SK-N-SH (cell line): ENCODE data around the gene PIP5K1B. TPM values are rescaled to one million over a fixed set of nuclear protein-coding genes. Genes with fewer than 3 reads are reported as not detected.

Source experiments
- CTCF ChIA-PET: fragments of 300-600, 350-600 bp; formaldehyde crosslinking; extraction: SDS; loops from one replicate; lab custom pipeline; 2021; lab: Yijun Ruan, JAX
- POLR2A ChIA-PET: fragments of 350-600 bp; sonication (Branson Sonifier 250); formaldehyde crosslinking; extraction: SDS; loops from one replicate; lab custom pipeline; 2020; ENCODE audit warnings: antibody characterized with exemption, inconsistent platforms; lab: Yijun Ruan, JAX
- DNase-seq: peaks from one replicate; pipeline ENCODE4 v3.0.0; 2012
- H2AFZ ChIP-seq: fragments of 200-600 bp; sonication (generic); 2 replicates; pipeline ENCODE4 v1.8.1; 2016; ENCODE audit warnings: antibody characterized with exemption, mild to moderate bottlenecking, low read depth
- H3F3A ChIP-seq: fragments of 200-600 bp; sonication (generic); replicated peaks from 2 replicates; pipeline ENCODE3; 2016; ENCODE audit warnings: antibody characterized with exemption, mild to moderate bottlenecking; ENCODE audit not compliant: insufficient read depth
- H3K27ac ChIP-seq, 2 experiments: fragments of 200-500 bp in 1 of 2; fragments of 200-600 bp in 1 of 2; sonication (Bioruptor generic) in 1 of 2; sonication (generic), shearing (Covaris generic) in 1 of 2; 2 replicates each; pipeline versions ENCODE4 v1.5.1 to v1.6.1; 2014 to 2016; ENCODE audit warnings: low read depth in 2 of 2, inconsistent platforms in 1 of 2, low read length in 1 of 2, mild to moderate bottlenecking in 1 of 2, mixed read lengths in 1 of 2
- H3K27me3 ChIP-seq: fragments of 200-600 bp; sonication (generic), shearing (Covaris generic); 2 replicates; pipeline ENCODE4 v1.6.1; 2016; ENCODE audit warnings: mixed run types; ENCODE audit not compliant: insufficient read depth
- H3K36me3 ChIP-seq, 2 experiments: fragments of 200-500 bp in 1 of 2; fragments of 200-600 bp in 1 of 2; sonication (Bioruptor generic) in 1 of 2; sonication (generic) in 1 of 2; replicated peaks in 1 of 2; 2 replicates each; pipeline versions ENCODE3 to v1.5.1; 2014 to 2016; ENCODE audit warnings: low read length in 1 of 2, mild to moderate bottlenecking in 1 of 2; ENCODE audit not compliant: insufficient read depth in 2 of 2, control insufficient read depth in 1 of 2
- H3K4me1 ChIP-seq, 2 experiments: fragments of 200-500 bp in 1 of 2; fragments of 200-600 bp in 1 of 2; sonication (Bioruptor generic) in 1 of 2; sonication (generic), shearing (Covaris generic) in 1 of 2; 2 replicates each; pipeline versions ENCODE4 v1.5.1 to v1.6.1; 2014 to 2016; ENCODE audit warnings: low read depth in 1 of 2, low read length in 1 of 2, mixed run types in 1 of 2; ENCODE audit not compliant: insufficient read depth in 2 of 2, control insufficient read depth in 1 of 2
- H3K4me2 ChIP-seq: fragments of 200-600 bp; sonication (generic), shearing (Covaris generic); 2 replicates; pipeline ENCODE4 v1.6.1; 2017; ENCODE audit warnings: mixed run types
- H3K4me3 ChIP-seq, 2 experiments: fragments of 200-500 bp in 1 of 2; fragments of 200-600 bp in 1 of 2; sonication (Bioruptor generic) in 1 of 2; sonication (generic), shearing (Covaris generic) in 1 of 2; 2 replicates each; pipeline versions ENCODE4 v1.5.1 to v1.8.1; 2014 to 2016; ENCODE audit warnings: low read depth in 2 of 2, inconsistent platforms in 1 of 2, low read length in 1 of 2, mild to moderate bottlenecking in 1 of 2, mixed read lengths in 1 of 2, moderate library complexity in 1 of 2
- H3K79me2 ChIP-seq: fragments of 200-600 bp; sonication (generic); 2 replicates; pipeline ENCODE4 v1.8.1; 2017; ENCODE audit warnings: mild to moderate bottlenecking; ENCODE audit not compliant: insufficient read depth
- H3K9ac ChIP-seq: fragments of 200-600 bp; sonication (generic); 2 replicates; pipeline ENCODE4 v1.6.1; 2017; ENCODE audit warnings: mixed run types
- H3K9me2 ChIP-seq: fragments of 200-600 bp; sonication (generic); 2 replicates; pipeline ENCODE4 v1.6.1; 2017; ENCODE audit warnings: mixed run types
- H3K9me3 ChIP-seq: fragments of 200-600 bp; sonication (generic); 2 replicates; pipeline ENCODE4 v1.6.1; 2017; ENCODE audit warnings: mixed run types, mild to moderate bottlenecking, moderate library complexity
- H4K20me1 ChIP-seq: fragments of 200-600 bp; sonication (generic); 2 replicates; pipeline ENCODE4 v1.6.1; 2017; ENCODE audit warnings: mild to moderate bottlenecking, mixed run types; ENCODE audit not compliant: insufficient read depth
- EP300 ChIP-seq, 2 experiments: IDR thresholded peaks; 2 replicates each; pipeline versions ENCODE4 v1.4.0 to v1.6.1; 2012; ENCODE audit warnings: borderline replicate concordance in 1 of 2, low read depth in 1 of 2, low read length in 1 of 2
- FOXJ3 ChIP-seq: sonication (generic); formaldehyde crosslinking; IDR thresholded peaks from 2 replicates; pipeline ENCODE4 v1.5.1; 2020; ENCODE audit warnings: mild to moderate bottlenecking, missing genetic modification reagents
- GABPA ChIP-seq: IDR thresholded peaks from 2 replicates; pipeline ENCODE4 v1.4.0; 2012; ENCODE audit warnings: low read depth, mild to moderate bottlenecking
- IRF3 ChIP-seq: fragments of 150-350 bp; IDR thresholded peaks from 2 replicates; pipeline ENCODE4 v1.6.1; 2016; ENCODE audit warnings: mild to moderate bottlenecking, low read depth, low read length
- JUND ChIP-seq: IDR thresholded peaks from 2 replicates; pipeline ENCODE4 v1.4.0; 2012
- NRF1 ChIP-seq: IDR thresholded peaks from 2 replicates; pipeline ENCODE4 v1.6.1; 2012; ENCODE audit warnings: low read depth, mild to moderate bottlenecking, low read length
- PBX3 ChIP-seq: IDR thresholded peaks from 2 replicates; pipeline ENCODE4; 2012
- POLR2AphosphoS5 ChIP-seq: IDR thresholded peaks from 2 replicates; pipeline ENCODE4 v1.6.1; 2012; ENCODE audit warnings: low read depth, low read length
- USF2 ChIP-seq: fragments of 150-350 bp; IDR thresholded peaks from 2 replicates; pipeline ENCODE4 v1.6.1; 2017; ENCODE audit warnings: antibody characterized with exemption, low read length, low read depth, borderline replicate concordance
- WGBS: methylation state at CpG from one replicate; pipeline ENCODE4 v1.1.6; 2017; ENCODE audit warnings: low lambda C conversion rate; 5-methylcytosine and 5-hydroxymethylcytosine counted together
- polyA plus RNA-seq, 3 experiments: library from polyadenylated mRNA; depleted of rRNA; stranded (reverse); fragments of >200 nt; gene quantifications; 2 replicates each; pipeline ENCODE4 v1.2.3, GENCODE V29; 2012
- TF ChIP-seq, protein P1 (sequence below): fragments of 200-600 bp; sonication (generic); IDR thresholded peaks from 2 replicates; pipeline ENCODE4 v1.6.1; 2017; ENCODE audit warnings: antibody characterized with exemption, mild to moderate bottlenecking, moderate library complexity

Gene PIP5K1B
- polyA plus RNA-seq, 1 of the 3 experiments (the other 2 are of a cell fraction), result not detected

- no peak for TF ChIP-seq PBX3
- no peak for TF ChIP-seq FOXJ3
- TF ChIP-seq POLR2AphosphoS5, result no peak
- TF ChIP-seq EP300 (IDR thresholded peaks at IDR 0.05; ENCODE audit: borderline replicate concordance in 1 of 2, low read depth in 1 of 2, low read length in 1 of 2), result no peak
- no peak for TF ChIP-seq JUND
- TF ChIP-seq GABPA, result no peak
- no peak for TF ChIP-seq IRF3
- no peak for TF ChIP-seq NRF1
- TF ChIP-seq, all 33 proteins: peak for 0
Measured at GRCh38 chr9:68741234-68741633, 36.2 kb downstream of the PIP5K1B start (continued).

DNA sequence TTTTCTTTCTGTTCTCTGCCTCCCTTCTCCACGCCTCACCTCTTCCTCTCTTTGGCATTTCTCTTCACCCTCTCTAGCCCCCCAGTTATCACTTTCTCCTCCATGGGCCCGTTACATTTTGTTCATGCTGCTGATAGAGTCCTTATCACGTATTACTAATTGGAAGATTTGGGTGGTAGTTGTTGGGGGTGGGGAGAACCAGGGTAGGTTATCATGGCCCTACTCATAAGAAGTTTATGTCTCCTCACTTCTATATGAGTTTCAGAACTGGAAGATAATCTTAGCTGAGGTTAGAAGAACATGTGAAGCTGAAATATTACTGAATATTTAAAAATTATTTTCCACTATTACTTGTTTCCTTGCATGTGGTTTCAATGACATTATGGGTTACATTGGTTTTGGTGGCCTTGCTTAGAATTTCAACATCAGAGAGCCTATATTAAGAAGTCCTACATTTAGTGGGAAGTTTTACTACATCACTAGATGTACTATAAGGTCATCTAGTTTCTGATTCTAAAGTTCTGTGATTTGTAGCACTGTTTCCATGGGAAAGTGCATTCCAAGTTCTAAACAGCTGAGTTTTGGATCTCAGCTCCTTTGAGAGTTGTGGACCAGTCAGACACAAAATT is 36.8 kb downstream of the PIP5K1B start:
- 3% methylated on average over 3 of the region's 3 CpGs for WGBS
- H3K79me2 ChIP-seq, result no peaks in the 10 kb centered on the region
- no peaks in the 10 kb centered on the region for H3K4me1 ChIP-seq
- no peaks in the 10 kb centered on the region for H3K36me3 ChIP-seq
- H3K9me3 ChIP-seq, result no peaks in the 10 kb centered on the region
- H3F3A ChIP-seq, result no peaks in the 10 kb centered on the region
- no peak overlapping the region for H3K4me3 ChIP-seq
- no peak overlapping the region for H3K27ac ChIP-seq
- H3K4me2 ChIP-seq, result no peak overlapping the region
- CTCF ChIA-PET, result no interaction called here
- TF ChIP-seq, protein P1, sequence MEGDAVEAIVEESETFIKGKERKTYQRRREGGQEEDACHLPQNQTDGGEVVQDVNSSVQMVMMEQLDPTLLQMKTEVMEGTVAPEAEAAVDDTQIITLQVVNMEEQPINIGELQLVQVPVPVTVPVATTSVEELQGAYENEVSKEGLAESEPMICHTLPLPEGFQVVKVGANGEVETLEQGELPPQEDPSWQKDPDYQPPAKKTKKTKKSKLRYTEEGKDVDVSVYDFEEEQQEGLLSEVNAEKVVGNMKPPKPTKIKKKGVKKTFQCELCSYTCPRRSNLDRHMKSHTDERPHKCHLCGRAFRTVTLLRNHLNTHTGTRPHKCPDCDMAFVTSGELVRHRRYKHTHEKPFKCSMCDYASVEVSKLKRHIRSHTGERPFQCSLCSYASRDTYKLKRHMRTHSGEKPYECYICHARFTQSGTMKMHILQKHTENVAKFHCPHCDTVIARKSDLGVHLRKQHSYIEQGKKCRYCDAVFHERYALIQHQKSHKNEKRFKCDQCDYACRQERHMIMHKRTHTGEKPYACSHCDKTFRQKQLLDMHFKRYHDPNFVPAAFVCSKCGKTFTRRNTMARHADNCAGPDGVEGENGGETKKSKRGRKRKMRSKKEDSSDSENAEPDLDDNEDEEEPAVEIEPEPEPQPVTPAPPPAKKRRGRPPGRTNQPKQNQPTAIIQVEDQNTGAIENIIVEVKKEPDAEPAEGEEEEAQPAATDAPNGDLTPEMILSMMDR, result no peak
- no peak for TF ChIP-seq USF2
- TF ChIP-seq, all 33 proteins: peak for 0
- Histone ChIP-seq H4K20me1 (no peaks in the 10 kb centered on the region), H3K9ac (no peak overlapping the region), H2AFZ (no peak overlapping the region), H3K9me2 (no peaks in the 10 kb centered on the region), H3K27me3 (no peaks in the 10 kb centered on the region; the same call in 1 of the 2 replicates)
- DNase-seq, result no peak
- POLR2A ChIA-PET, result no interaction called here
